IPS-20b (cell line): ENCODE results near the gene PADI1.

Source experiments
- H3K27ac ChIP-seq: one replicate; pipeline ENCODE4 v1.5.1; 2013; ENCODE audit warnings: low read length
- H3K27me3 ChIP-seq: 2 replicates; pipeline ENCODE4 v1.6.1; 2013; ENCODE audit warnings: mild to moderate bottlenecking, low read length, inconsistent platforms; ENCODE audit not compliant: insufficient read depth
- H3K36me3 ChIP-seq: 2 replicates; pipeline ENCODE4 v1.6.1; 2013; ENCODE audit warnings: low read depth, mild to moderate bottlenecking, inconsistent platforms, low read length, moderate library complexity; ENCODE audit not compliant: insufficient read depth
- H3K4me1 ChIP-seq: 2 replicates; pipeline ENCODE4 v1.6.1; 2013; ENCODE audit warnings: mild to moderate bottlenecking, control low read depth, inconsistent platforms, low read length, moderate library complexity; ENCODE audit not compliant: insufficient read depth
- H3K4me3 ChIP-seq: 2 replicates; pipeline ENCODE4 v1.5.1; 2013; ENCODE audit warnings: mild to moderate bottlenecking, low read length, inconsistent platforms
- H3K9ac ChIP-seq: 2 replicates; pipeline ENCODE4 v1.6.1; 2013; ENCODE audit warnings: low read depth, mild to moderate bottlenecking, inconsistent platforms, low read length, moderate library complexity
- H3K9me3 ChIP-seq: 2 replicates; pipeline ENCODE4 v1.6.1; 2013; ENCODE audit warnings: mild to moderate bottlenecking, low read depth, low read length, inconsistent platforms; ENCODE audit not compliant: insufficient read depth

Gene PADI1

DNA sequence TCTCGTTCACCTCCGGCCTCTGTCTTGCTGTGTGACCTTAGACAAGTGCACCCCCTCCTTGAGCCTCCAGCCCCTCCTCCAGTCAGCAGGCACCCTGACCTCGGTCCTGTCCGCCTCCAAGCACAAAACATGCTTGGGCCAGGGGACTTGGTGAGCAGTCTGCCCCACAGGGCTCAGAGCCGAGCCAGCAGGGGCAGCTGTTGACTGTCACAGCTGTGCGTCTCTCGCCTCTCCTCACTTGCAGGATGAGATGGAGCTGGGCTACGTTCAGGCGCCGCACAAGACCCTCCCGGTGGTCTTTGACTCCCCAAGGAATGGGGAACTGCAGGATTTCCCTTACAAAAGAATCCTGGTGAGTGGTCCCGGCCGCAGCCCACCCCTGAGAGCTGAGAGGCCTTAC is 68.2 kb downstream of the PADI1 start:
- H3K36me3 ChIP-seq, result no peaks in the 10 kb centered on the region
- H3K27me3 ChIP-seq, result no peaks in the 10 kb centered on the region
- H3K9me3 ChIP-seq, result no peaks in the 10 kb centered on the region
- H3K4me3 ChIP-seq, result no peak overlapping the region
- H3K4me1 ChIP-seq, result 0 out of 2 replicates have a peak, but pooled peaks cover 3% of the 10 kb centered on the region
- H3K9ac ChIP-seq, result no peak overlapping the region
- no peak overlapping the region for H3K27ac ChIP-seq

GRCh38 chr1:17274186-17275170 is 69.5 kb downstream of the PADI1 start:
- Histone ChIP-seq H3K4me3 (no peak overlapping the region), H3K27ac (no peak overlapping the region), H3K9me3 (no peaks in the 10 kb centered on the region), H3K36me3 (no peaks in the 10 kb centered on the region), H3K27me3 (no peaks in the 10 kb centered on the region), H3K4me1 (0 out of 2 replicates have a peak, but pooled peaks cover 3% of the 10 kb centered on the region), H3K9ac (no peak overlapping the region)

DNA sequence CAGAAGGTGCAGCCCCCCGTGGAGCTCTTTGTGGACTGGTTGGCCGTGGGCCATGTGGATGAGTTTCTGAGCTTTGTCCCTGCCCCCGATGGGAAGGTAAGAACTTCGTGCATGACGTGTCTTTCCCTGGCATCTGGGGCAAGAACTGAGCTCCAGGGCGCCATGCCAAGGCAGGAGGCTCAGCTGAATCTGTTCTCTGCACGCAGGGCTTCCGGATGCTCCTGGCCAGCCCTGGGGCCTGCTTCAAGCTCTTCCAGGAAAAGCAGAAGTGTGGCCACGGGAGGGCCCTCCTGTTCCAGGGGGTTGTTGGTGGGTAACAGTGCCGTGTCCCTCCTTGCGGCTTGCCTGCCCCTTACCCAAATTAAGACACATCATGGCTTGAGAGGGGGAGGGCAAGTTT is 71.6 kb downstream of the PADI1 start:
- Histone ChIP-seq H3K27ac (no peak overlapping the region), H3K9ac (no peak overlapping the region), H3K4me1 (0 out of 2 replicates have a peak, but pooled peaks cover 3% of the 10 kb centered on the region), H3K4me3 (no peak overlapping the region), H3K36me3 (no peaks in the 10 kb centered on the region), H3K9me3 (no peaks in the 10 kb centered on the region), H3K27me3 (no peaks in the 10 kb centered on the region)

- H3K27me3 ChIP-seq, result no peaks in the 10 kb centered on the region
- no peaks in the 10 kb centered on the region for H3K9me3 ChIP-seq
- H3K4me1 ChIP-seq, result 0 out of 2 replicates have a peak, but pooled peaks cover 3% of the 10 kb centered on the region
- no peak overlapping the region for H3K4me3 ChIP-seq
- no peak overlapping the region for H3K9ac ChIP-seq
- H3K27ac ChIP-seq, result no peak overlapping the region
- H3K36me3 ChIP-seq, result no peaks in the 10 kb centered on the region
Observed at GRCh38 chr1:17277511-17278159, 72.7 kb downstream of the PADI1 start.

GRCh38 chr1:17278996-17279830 is 74.3 kb downstream of the PADI1 start:
- H3K9ac ChIP-seq, result no peak overlapping the region
- H3K4me1 ChIP-seq, result no peaks in the 10 kb centered on the region
- no peaks in the 10 kb centered on the region for H3K27me3 ChIP-seq
- no peaks in the 10 kb centered on the region for H3K9me3 ChIP-seq
- no peaks in the 10 kb centered on the region for H3K36me3 ChIP-seq
- no peak overlapping the region for H3K27ac ChIP-seq
- H3K4me3 ChIP-seq, result no peak overlapping the region

DNA sequence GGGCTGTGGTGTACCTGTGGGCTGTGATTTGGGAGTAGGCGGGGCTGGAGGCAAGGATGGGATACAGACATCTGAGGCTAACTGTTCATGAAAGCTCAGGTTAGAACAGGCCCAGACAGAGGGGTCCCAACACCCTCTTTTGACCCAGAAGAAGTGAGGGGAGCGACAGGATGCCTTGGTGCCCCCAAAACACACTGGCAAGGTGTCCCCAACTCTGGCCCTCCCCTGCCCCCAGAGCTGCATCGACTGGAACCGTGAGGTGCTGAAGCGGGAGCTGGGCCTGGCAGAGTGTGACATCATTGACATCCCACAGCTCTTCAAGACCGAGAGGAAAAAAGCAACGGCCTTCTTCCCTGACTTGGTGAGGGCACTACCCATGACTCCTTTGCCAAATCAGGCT is 75.5 kb downstream of the PADI1 start:
- no peaks in the 10 kb centered on the region for H3K36me3 ChIP-seq
- no peaks in the 10 kb centered on the region for H3K4me1 ChIP-seq
- no peak overlapping the region for H3K9ac ChIP-seq
- no peak overlapping the region for H3K27ac ChIP-seq
- H3K27me3 ChIP-seq, result no peaks in the 10 kb centered on the region
- H3K9me3 ChIP-seq, result no peaks in the 10 kb centered on the region
- H3K4me3 ChIP-seq, result no peak overlapping the region

DNA sequence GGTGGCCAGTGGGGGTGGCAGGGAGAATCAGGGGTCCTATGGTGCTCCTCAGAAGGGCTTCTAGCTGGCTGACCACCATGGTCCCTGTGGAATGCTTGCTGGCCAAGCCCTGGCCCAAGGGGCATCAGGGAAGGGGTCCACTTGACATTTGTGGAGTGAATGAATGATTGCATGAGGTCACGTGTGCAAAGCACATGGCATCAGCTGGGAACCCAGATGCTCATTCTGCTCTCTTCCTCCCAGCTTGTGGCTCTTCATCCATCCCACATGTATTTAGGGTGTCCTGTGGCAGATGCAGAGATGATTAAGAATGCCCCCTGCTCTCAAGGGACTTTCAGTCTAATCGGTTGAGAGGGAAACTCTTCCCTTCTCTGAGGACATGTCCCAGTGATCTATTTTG is 76.0 kb downstream of the PADI1 start:
- no peak overlapping the region for H3K9ac ChIP-seq
- no peak overlapping the region for H3K27ac ChIP-seq
- H3K36me3 ChIP-seq, result no peaks in the 10 kb centered on the region
- H3K27me3 ChIP-seq, result no peaks in the 10 kb centered on the region
- no peak overlapping the region for H3K4me3 ChIP-seq
- H3K9me3 ChIP-seq, result no peaks in the 10 kb centered on the region
- H3K4me1 ChIP-seq, result no peaks in the 10 kb centered on the region

- Histone ChIP-seq H3K27ac (no peak overlapping the region), H3K4me1 (no peaks in the 10 kb centered on the region), H3K36me3 (no peaks in the 10 kb centered on the region), H3K9ac (no peak overlapping the region), H3K9me3 (no peaks in the 10 kb centered on the region), H3K4me3 (no peak overlapping the region), H3K27me3 (no peaks in the 10 kb centered on the region)
Observed at GRCh38 chr1:17281775-17282181, 76.8 kb downstream of the PADI1 start.

GRCh38 chr1:17282836-17283235 is 77.9 kb downstream of the PADI1 start:
- Histone ChIP-seq H3K36me3 (no peaks in the 10 kb centered on the region), H3K4me1 (no peaks in the 10 kb centered on the region), H3K27me3 (no peaks in the 10 kb centered on the region), H3K9me3 (no peaks in the 10 kb centered on the region), H3K4me3 (no peak overlapping the region), H3K9ac (no peak overlapping the region), H3K27ac (no peak overlapping the region)

DNA sequence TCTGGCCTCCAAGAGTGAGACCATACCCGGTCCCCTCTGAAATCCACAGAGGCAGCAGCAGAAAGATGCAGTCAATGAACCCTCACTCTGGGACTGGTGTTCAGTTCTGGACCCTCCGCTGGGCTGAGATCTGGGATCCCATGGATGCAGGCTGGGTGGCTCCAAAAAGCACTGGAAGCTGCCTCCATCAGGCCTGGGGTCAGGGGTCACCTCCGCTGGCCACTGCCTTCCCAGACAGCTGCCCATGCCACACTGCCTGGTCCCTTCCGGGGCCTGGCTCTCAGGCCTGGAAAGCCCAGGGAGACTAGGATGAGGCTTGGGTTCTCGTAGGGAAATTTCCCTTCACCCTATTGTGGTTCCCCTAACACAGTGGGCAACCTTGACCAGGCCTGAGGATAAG is 81.7 kb downstream of the PADI1 start:
- Histone ChIP-seq H3K4me1 (no peaks in the 10 kb centered on the region), H3K9me3 (no peaks in the 10 kb centered on the region), H3K36me3 (no peaks in the 10 kb centered on the region), H3K4me3 (no peak overlapping the region), H3K9ac (no peak overlapping the region), H3K27ac (no peak overlapping the region), H3K27me3 (no peaks in the 10 kb centered on the region)

GRCh38 chr1:17287130-17287776 is 82.3 kb downstream of the PADI1 start:
- H3K27me3 ChIP-seq, result no peaks in the 10 kb centered on the region

More at GRCh38 chr1:17287130-17287776, 82.3 kb downstream of the PADI1 start:
- Histone ChIP-seq H3K36me3 (no peaks in the 10 kb centered on the region), H3K27ac (no peak overlapping the region), H3K4me1 (no peaks in the 10 kb centered on the region), H3K9me3 (no peaks in the 10 kb centered on the region), H3K4me3 (no peak overlapping the region), H3K9ac (no peak overlapping the region)
